DOHH2 (cell line): ENCODE measurements around the gene RSBN1L.
"Not testable (repeated sequence)": the region's sequence is repeated elsewhere in the genome, so short reads cannot be mapped to it uniquely, and the experiment has no call there.

Experiments
- EZH2phosphoT487 ChIP-seq: fragments of 200-600 bp; sonication (generic); IDR thresholded peaks from 2 replicates; pipeline ENCODE4 v1.6.1; 2017; ENCODE audit warnings: borderline replicate concordance, mild to moderate bottlenecking, antibody characterized with exemption, low read length, moderate library complexity, mixed read lengths
- TF ChIP-seq, protein P1 (sequence below): fragments of 200-600 bp; sonication (generic); IDR thresholded peaks from one replicate; pipeline ENCODE4 v1.5.1; 2014; ENCODE audit warnings: antibody characterized with exemption, mild to moderate bottlenecking, low read depth, low read length; ENCODE audit not compliant: poor library complexity, severe bottlenecking

DNA sequence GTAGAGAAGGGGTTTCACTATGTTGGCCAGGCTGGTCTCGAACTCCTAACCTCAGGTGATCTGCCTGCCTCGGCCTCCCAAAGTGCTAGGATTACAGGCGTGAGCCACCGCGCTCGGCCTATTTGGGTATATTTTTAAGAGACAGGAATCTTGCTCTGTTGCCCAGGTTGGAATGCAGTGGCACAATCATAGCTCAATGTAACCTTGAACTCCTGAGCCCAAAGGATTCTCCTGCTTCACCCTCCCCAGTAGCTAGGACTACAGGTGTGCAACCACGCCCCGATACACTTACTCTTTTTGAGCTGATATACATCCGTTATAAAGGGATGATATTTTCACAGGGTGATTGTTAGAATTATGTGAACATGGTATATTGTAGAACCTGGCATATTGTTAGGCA is 7.4 kb downstream of the RSBN1L start:
- TF ChIP-seq, protein P1, sequence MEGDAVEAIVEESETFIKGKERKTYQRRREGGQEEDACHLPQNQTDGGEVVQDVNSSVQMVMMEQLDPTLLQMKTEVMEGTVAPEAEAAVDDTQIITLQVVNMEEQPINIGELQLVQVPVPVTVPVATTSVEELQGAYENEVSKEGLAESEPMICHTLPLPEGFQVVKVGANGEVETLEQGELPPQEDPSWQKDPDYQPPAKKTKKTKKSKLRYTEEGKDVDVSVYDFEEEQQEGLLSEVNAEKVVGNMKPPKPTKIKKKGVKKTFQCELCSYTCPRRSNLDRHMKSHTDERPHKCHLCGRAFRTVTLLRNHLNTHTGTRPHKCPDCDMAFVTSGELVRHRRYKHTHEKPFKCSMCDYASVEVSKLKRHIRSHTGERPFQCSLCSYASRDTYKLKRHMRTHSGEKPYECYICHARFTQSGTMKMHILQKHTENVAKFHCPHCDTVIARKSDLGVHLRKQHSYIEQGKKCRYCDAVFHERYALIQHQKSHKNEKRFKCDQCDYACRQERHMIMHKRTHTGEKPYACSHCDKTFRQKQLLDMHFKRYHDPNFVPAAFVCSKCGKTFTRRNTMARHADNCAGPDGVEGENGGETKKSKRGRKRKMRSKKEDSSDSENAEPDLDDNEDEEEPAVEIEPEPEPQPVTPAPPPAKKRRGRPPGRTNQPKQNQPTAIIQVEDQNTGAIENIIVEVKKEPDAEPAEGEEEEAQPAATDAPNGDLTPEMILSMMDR: not testable (repeated sequence)
- not testable (repeated sequence) for TF ChIP-seq EZH2phosphoT487
